ENCODE data around the gene ATE1. TPM values are rescaled to one million over a fixed set of nuclear protein-coding genes. Genes with fewer than 3 reads are reported as not detected.

Gene ATE1
- polyA plus RNA-seq, 2 of the 4 experiments (the other 2 are of a cell fraction) = 27.2 to 58.8 TPM

DNA sequence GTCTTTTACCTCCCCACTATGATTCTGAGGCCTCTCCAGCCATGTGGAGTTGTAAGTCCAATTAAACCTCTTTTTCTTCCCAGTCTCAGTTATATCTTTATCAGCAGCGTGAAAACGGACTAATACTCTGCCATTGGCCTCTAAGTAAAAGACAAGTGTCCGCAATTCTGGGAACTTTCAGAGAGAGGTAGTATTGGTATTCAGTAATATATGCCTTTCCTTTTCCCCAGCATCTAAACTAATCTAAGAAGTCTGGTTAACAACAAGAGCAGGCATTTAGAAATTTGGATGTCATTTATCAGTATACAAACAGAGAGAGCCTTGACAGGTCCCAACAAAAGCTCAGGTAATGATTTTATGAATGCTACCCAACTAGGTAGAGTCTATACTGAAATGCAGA, 95.2 kb downstream of the ATE1 start (continued):
- TF ChIP-seq RNF2 (IDR thresholded peaks at IDR 0.05; ENCODE audit: borderline replicate concordance, low read depth) = no peak

DNA sequence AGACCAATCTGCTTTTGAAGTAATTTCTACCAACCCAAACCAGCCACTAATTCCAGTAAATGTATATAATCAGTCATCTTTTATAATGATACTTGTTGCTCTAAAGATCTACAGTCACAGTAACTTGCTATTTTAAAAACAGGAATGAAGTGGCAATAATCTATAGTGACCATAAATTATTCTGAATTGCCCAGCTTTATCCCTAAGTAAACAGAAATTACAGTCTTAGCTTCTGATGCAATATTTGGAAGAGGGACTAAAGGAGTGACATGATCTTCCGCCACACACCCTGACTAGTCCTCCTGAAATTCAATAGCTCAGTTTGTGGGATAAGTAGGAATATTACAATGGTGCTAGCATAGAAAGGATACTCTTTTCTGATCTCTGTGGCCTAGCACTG, 96.1 kb downstream of the ATE1 start:
- Histone ChIP-seq H3K9me3 (no peaks in the 10 kb centered on the region), H3K4me1 (peaks cover 4% of the 10 kb centered on the region; the same call in 1 of the 3 replicates), H3K4me2 (no peak overlapping the region), H3K4me3 (no peak overlapping the region), H3K27ac (no peak overlapping the region)
- ATAC-seq (no peak), FAIRE-seq (no peak), DNase-seq (ENCODE audit: low read depth in 1 of 2, low spot score in 1 of 2) (no peak)
- 97% methylated on average over 1 of the region's 1 CpG for WGBS (ENCODE audit: missing lambda C conversion rate)
- ChIA-PET POLR2A (no interaction called here), CTCF (interaction anchor here (3.0 kb wide), 1 partner anchor 8 kb away, joined by 15 read pairs; no protein-coding TSS in a partner anchor)
- no peak for TF ChIP-seq KDM1A (IDR thresholded peaks at IDR 0.05; ENCODE audit: low read depth)
- TF ChIP-seq NR3C1 (IDR thresholded peaks at IDR 0.05) = no peak
- TF ChIP-seq, protein P1, sequence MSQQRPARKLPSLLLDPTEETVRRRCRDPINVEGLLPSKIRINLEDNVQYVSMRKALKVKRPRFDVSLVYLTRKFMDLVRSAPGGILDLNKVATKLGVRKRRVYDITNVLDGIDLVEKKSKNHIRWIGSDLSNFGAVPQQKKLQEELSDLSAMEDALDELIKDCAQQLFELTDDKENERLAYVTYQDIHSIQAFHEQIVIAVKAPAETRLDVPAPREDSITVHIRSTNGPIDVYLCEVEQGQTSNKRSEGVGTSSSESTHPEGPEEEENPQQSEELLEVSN (IDR thresholded peaks at IDR 0.05; ENCODE audit: borderline replicate concordance, low read depth) = no peak
- no peak for TF ChIP-seq POLR2AphosphoS2 (conservative IDR thresholded peaks at IDR 0.05; ENCODE audit: low read length)
- TF ChIP-seq NFE2L2 (conservative IDR thresholded peaks at IDR 0.05; ENCODE audit: low read length) = no peak
- no peak for TF ChIP-seq ZNF302 (CRISPR knock-in tag; IDR thresholded peaks at IDR 0.05)
- TF ChIP-seq RNF2 (IDR thresholded peaks at IDR 0.05; ENCODE audit: borderline replicate concordance, low read depth) = no peak
- no peak for TF ChIP-seq ZFP36 (IDR thresholded peaks at IDR 0.05; ENCODE audit: borderline replicate concordance, partially characterized antibody)
- TF ChIP-seq, protein P2, sequence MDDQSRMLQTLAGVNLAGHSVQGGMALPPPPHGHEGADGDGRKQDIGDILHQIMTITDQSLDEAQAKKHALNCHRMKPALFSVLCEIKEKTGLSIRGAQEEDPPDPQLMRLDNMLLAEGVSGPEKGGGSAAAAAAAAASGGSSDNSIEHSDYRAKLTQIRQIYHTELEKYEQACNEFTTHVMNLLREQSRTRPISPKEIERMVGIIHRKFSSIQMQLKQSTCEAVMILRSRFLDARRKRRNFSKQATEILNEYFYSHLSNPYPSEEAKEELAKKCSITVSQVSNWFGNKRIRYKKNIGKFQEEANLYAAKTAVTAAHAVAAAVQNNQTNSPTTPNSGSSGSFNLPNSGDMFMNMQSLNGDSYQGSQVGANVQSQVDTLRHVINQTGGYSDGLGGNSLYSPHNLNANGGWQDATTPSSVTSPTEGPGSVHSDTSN (IDR thresholded peaks at IDR 0.05) = no peak
- TF ChIP-seq FOXS1 (CRISPR knock-in tag; IDR thresholded peaks at IDR 0.05) = no peak
- TF ChIP-seq EP300 (IDR thresholded peaks at IDR 0.05) = no peak
- TF ChIP-seq CBX8 (IDR thresholded peaks at IDR 0.05) = no peak
- TF ChIP-seq, protein P3, sequence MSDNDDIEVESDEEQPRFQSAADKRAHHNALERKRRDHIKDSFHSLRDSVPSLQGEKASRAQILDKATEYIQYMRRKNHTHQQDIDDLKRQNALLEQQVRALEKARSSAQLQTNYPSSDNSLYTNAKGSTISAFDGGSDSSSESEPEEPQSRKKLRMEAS (IDR thresholded peaks at IDR 0.05) = no peak
- no peak for TF ChIP-seq RAD21 (conservative IDR thresholded peaks at IDR 0.05 in 1 of 2, IDR thresholded peaks at IDR 0.05 in 1 of 2)
- no peak for TF ChIP-seq CHD2 (IDR thresholded peaks at IDR 0.05; ENCODE audit: low read length, partially characterized antibody)
- no peak for TF ChIP-seq SMC3 (IDR thresholded peaks at IDR 0.05)
- TF ChIP-seq, protein P4, sequence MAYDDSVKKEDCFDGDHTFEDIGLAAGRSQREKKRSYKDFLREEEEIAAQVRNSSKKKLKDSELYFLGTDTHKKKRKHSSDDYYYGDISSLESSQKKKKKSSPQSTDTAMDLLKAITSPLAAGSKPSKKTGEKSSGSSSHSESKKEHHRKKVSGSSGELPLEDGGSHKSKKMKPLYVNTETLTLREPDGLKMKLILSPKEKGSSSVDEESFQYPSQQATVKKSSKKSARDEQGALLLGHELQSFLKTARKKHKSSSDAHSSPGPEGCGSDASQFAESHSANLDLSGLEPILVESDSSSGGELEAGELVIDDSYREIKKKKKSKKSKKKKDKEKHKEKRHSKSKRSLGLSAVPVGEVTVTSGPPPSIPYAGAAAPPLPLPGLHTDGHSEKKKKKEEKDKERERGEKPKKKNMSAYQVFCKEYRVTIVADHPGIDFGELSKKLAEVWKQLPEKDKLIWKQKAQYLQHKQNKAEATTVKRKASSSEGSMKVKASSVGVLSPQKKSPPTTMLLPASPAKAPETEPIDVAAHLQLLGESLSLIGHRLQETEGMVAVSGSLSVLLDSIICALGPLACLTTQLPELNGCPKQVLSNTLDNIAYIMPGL (CRISPR knock-in tag; IDR thresholded peaks at IDR 0.05; ENCODE audit: borderline replicate concordance) = no peak
- no peak for TF ChIP-seq HOXB13 (CRISPR knock-in tag; IDR thresholded peaks at IDR 0.05; ENCODE audit: low read depth)

DNA sequence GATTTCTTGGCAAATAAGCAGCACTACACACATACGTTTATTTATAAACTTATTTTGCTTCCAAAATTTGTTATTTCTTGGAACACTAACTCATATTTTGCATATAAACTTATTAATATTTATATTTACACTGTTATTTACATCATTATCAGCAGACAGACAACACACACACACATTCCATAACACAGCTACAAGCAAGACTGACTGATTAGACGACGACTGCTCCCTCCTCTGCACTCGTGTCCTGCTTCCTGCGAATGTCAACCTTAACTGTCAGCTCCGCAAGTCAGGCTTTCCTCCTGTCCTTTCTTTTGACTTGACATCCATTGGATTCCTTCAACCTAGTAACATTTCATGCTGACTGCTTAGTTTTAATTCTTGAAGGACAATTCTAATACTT, 96.6 kb downstream of the ATE1 start:
- no peak overlapping the region for H3K27ac ChIP-seq
- FAIRE-seq = peak; percentile 7
- H3K4me3 ChIP-seq = no peak overlapping the region
- no peak overlapping the region for H3K4me2 ChIP-seq
- no peaks in the 10 kb centered on the region for H3K9me3 ChIP-seq
- no peak for TF ChIP-seq EHF (CRISPR knock-in tag; IDR thresholded peaks at IDR 0.05)
- no peak for TF ChIP-seq GATA3 (IDR thresholded peaks at IDR 0.05; ENCODE audit: borderline replicate concordance)
- TF ChIP-seq POLR2AphosphoS2 (conservative IDR thresholded peaks at IDR 0.05; ENCODE audit: low read length) = no peak
- TF ChIP-seq, protein P5, sequence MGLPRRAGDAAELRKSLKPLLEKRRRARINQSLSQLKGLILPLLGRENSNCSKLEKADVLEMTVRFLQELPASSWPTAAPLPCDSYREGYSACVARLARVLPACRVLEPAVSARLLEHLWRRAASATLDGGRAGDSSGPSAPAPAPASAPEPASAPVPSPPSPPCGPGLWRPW (IDR thresholded peaks at IDR 0.05) = no peak
- TF ChIP-seq EP300 (IDR thresholded peaks at IDR 0.05) = no peak
- no peak for TF ChIP-seq HOXB13 (CRISPR knock-in tag; IDR thresholded peaks at IDR 0.05; ENCODE audit: low read depth)
- no peak for TF ChIP-seq KDM1A (IDR thresholded peaks at IDR 0.05; ENCODE audit: low read depth)
- no peak for TF ChIP-seq ESRRA (IDR thresholded peaks at IDR 0.05; ENCODE audit: borderline replicate concordance, low read length)
- no peak for TF ChIP-seq BHLHE40 (IDR thresholded peaks at IDR 0.05; ENCODE audit: low read depth, low read length)
- no peak for TF ChIP-seq PHF8 (IDR thresholded peaks at IDR 0.05; ENCODE audit: borderline replicate concordance, low read depth)
- no peak for TF ChIP-seq JUN (IDR thresholded peaks at IDR 0.05)
- no peak for TF ChIP-seq HDAC2 (IDR thresholded peaks at IDR 0.05)
- TF ChIP-seq NR3C1 (IDR thresholded peaks at IDR 0.05) = no peak
- no peak for TF ChIP-seq EHMT2 (IDR thresholded peaks at IDR 0.05; ENCODE audit: low read depth)
- TF ChIP-seq RFX5 (IDR thresholded peaks at IDR 0.05) = no peak
- TF ChIP-seq FOSB (CRISPR knock-in tag; IDR thresholded peaks at IDR 0.05) = no peak
- ChIA-PET CTCF (interaction anchor here (3.0 kb wide), 1 partner anchor 8 kb away, joined by 15 read pairs; no protein-coding TSS in a partner anchor), POLR2A (no interaction called here)
- WGBS (ENCODE audit: missing lambda C conversion rate) = 91% methylated on average over 6 of the region's 6 CpGs
- H3K4me1 ChIP-seq = peaks cover 4% of the 10 kb centered on the region; the same call in 1 of the 3 replicates
- no peak for DNase-seq (ENCODE audit: low read depth in 1 of 2, low spot score in 1 of 2)
- ATAC-seq = no peak

All from A549 (cell line).